NB4 (cell line): ENCODE data around the gene SLC13A2.

Experiments used
- CTCF ChIP-seq: IDR thresholded peaks from one replicate; pipeline ENCODE4 v1.5.1; 2012; ENCODE audit warnings: low read depth, low read length
- POLR2A ChIP-seq: IDR thresholded peaks from 2 replicates; pipeline ENCODE4 v1.6.1; 2011; ENCODE audit warnings: mild to moderate bottlenecking; ENCODE audit not compliant: insufficient read length; ENCODE audit errors: extremely low read depth

- no peak for TF ChIP-seq CTCF
- TF ChIP-seq POLR2A: no peak
Observed at GRCh38 chr17:28482551-28483199, 9.2 kb downstream of the SLC13A2 start.
